GM21423 (cell line): Measurements from ENCODE around the gene ZNHIT6.
"Not testable (repeated sequence)": the region's sequence is repeated elsewhere in the genome, so short reads cannot be mapped to it uniquely, and the experiment has no call there.

Experiments
- ATAC-seq: cut with Tn5 transposase; IDR thresholded peaks from one replicate; pipeline ENCODE4 v1.9.1; 2021; ENCODE audit warnings: mild to moderate bottlenecking, moderate library complexity; ENCODE audit not compliant: unreplicated experiment

ZNHIT6 gene

GRCh38 chr1:85707990-85708828, at the start of gene ZNHIT6:
Gene ZNHIT6, minus strand, starts transcription at chr1:85708433. Its CDS starts 149 bp downstream, at chr1:85708284.
- ATAC-seq: peak; percentile 88

GRCh38 chr1:85756864-85757263, 48.6 kb upstream of the ZNHIT6 start:
- ATAC-seq: no peak

GRCh38 chr1:85748120-85748519, 39.9 kb upstream of the ZNHIT6 start:
- no peak for ATAC-seq

- no peak for ATAC-seq
These were observed 38.5 kb upstream of the ZNHIT6 start for GRCh38 chr1:85746777-85747176.

GRCh38 chr1:85743814-85744213, 35.6 kb upstream of the ZNHIT6 start:
- ATAC-seq: no peak

GRCh38 chr1:85734931-85735330, 26.7 kb upstream of the ZNHIT6 start:
- ATAC-seq: no peak

- ATAC-seq: no peak
These were observed 10.6 kb upstream of the ZNHIT6 start for GRCh38 chr1:85718678-85719340.

- not testable (repeated sequence) for ATAC-seq
These were observed 6.3 kb upstream of the ZNHIT6 start for GRCh38 chr1:85714418-85715114.

GRCh38 chr1:85708829-85709227, 595 bp upstream of the ZNHIT6 start:
- no peak for ATAC-seq

GRCh38 chr1:85707267-85707989, 805 bp downstream of the ZNHIT6 start:
- ATAC-seq: peak; percentile 24

GRCh38 chr1:85705940-85706339, 2.3 kb downstream of the ZNHIT6 start:
- no peak for ATAC-seq

- no peak for ATAC-seq
These were observed 7.8 kb downstream of the ZNHIT6 start for GRCh38 chr1:85700422-85700821.

- no peak for ATAC-seq
These were observed 10.3 kb downstream of the ZNHIT6 start for GRCh38 chr1:85697895-85698294.

GRCh38 chr1:85692730-85693314, 15.4 kb downstream of the ZNHIT6 start:
- ATAC-seq: no peak

- no peak for ATAC-seq
These were observed 18.3 kb downstream of the ZNHIT6 start for GRCh38 chr1:85689775-85690404.

- ATAC-seq: no peak
These were observed 24.8 kb downstream of the ZNHIT6 start for GRCh38 chr1:85683292-85684025.

GRCh38 chr1:85681087-85681486, 27.1 kb downstream of the ZNHIT6 start:
- ATAC-seq: no peak

GRCh38 chr1:85678193-85678592, 30.0 kb downstream of the ZNHIT6 start:
- ATAC-seq: no peak

GRCh38 chr1:85677656-85678055, 30.6 kb downstream of the ZNHIT6 start:
- ATAC-seq: no peak
